OCI-LY7 (cell line): Measurements from ENCODE around the gene TAS2R43. TPM values are rescaled to one million over a fixed set of nuclear protein-coding genes. Genes with fewer than 3 reads are reported as not detected.

Experiments used
- Bru-seq: library from RNA; stranded (reverse); fragments of 400-500 nt; gene quantifications from one replicate; lab custom pipeline; 2021; lab: Mats Ljungman, UMichigan
- BruChase-seq, 2 experiments: library from RNA; stranded (reverse); fragments of 400-500 nt; gene quantifications; one replicate each; lab custom pipeline; 2021; lab: Mats Ljungman, UMichigan
- BruUV-seq: library from RNA; stranded (reverse); fragments of 400-500 nt; replicated peaks from 2 replicates; lab custom pipeline; 2021; lab: Mats Ljungman, UMichigan
- CTCF ChIA-PET: fragments of 300-600 bp; sonication (Branson Sonifier 250); formaldehyde crosslinking; loops from one replicate; lab custom pipeline; 2022; ENCODE audit warnings: antibody characterized with exemption; ENCODE audit not compliant: unreplicated experiment; lab: Charles Lee
- POLR2A ChIA-PET: fragments of 300-600 bp; sonication (Branson Sonifier 250); formaldehyde crosslinking; loops from one replicate; lab custom pipeline; 2022; ENCODE audit warnings: antibody characterized with exemption; lab: Charles Lee
- DNase-seq: peaks from one replicate; pipeline ENCODE4 v3.0.0-alpha.2; 2015; ENCODE audit warnings: low spot score
- H2AFZ ChIP-seq: fragments of 200-600 bp; sonication (generic), shearing (Covaris generic); 2 replicates; pipeline ENCODE4 v1.6.1; 2014; ENCODE audit warnings: mild to moderate bottlenecking, antibody characterized with exemption, low read length, moderate library complexity
- H3K27ac ChIP-seq: fragments of 200-600 bp; sonication (generic); 2 replicates; pipeline ENCODE4 v1.5.1; 2014; ENCODE audit warnings: mixed run types, low read depth, mild to moderate bottlenecking, moderate library complexity, low read length, inconsistent platforms; ENCODE audit not compliant: poor library complexity, severe bottlenecking
- H3K36me3 ChIP-seq: fragments of 200-600 bp; sonication (generic); 2 replicates; pipeline ENCODE4 v1.6.1; 2014; ENCODE audit warnings: mild to moderate bottlenecking, antibody characterized with exemption, low read length, moderate library complexity, mixed read lengths; ENCODE audit not compliant: insufficient read depth
- H3K4me1 ChIP-seq: fragments of 200-600 bp; sonication (generic); 2 replicates; pipeline ENCODE4 v1.5.1; 2014; ENCODE audit warnings: mild to moderate bottlenecking, low read length; ENCODE audit not compliant: insufficient read depth, poor library complexity, severe bottlenecking
- H3K4me2 ChIP-seq: fragments of 200-600 bp; sonication (generic); 2 replicates; pipeline ENCODE4 v1.6.1; 2014; ENCODE audit warnings: mild to moderate bottlenecking, low read length
- H3K4me3 ChIP-seq: fragments of 200-600 bp; sonication (generic); 2 replicates; pipeline ENCODE4 v1.5.1; 2014; ENCODE audit warnings: mild to moderate bottlenecking, low read depth, low read length; ENCODE audit not compliant: poor library complexity, severe bottlenecking
- H3K79me2 ChIP-seq: fragments of 200-600 bp; sonication (generic); 2 replicates; pipeline ENCODE4 v1.6.1; 2016; ENCODE audit warnings: low read depth, mild to moderate bottlenecking, low read length, moderate library complexity, mixed read lengths; ENCODE audit not compliant: insufficient read depth
- H3K9me2 ChIP-seq: fragments of 200-600 bp; sonication (generic); 2 replicates; pipeline ENCODE4 v1.6.1; 2016; ENCODE audit warnings: mild to moderate bottlenecking, low read length, mixed read lengths; ENCODE audit not compliant: insufficient read depth
- H3K9me3 ChIP-seq: fragments of 200-600 bp; sonication (generic); 2 replicates; pipeline ENCODE4 v1.6.1; 2014; ENCODE audit warnings: mild to moderate bottlenecking, mixed run types, low read length, mixed read lengths
- H4K20me1 ChIP-seq: fragments of 200-600 bp; sonication (generic); 2 replicates; pipeline ENCODE4 v1.6.1; 2014; ENCODE audit warnings: mild to moderate bottlenecking, antibody characterized with exemption, low read length, moderate library complexity, mixed read lengths; ENCODE audit not compliant: insufficient read depth
- EZH2phosphoT487 ChIP-seq: fragments of 200-600 bp; sonication (generic); IDR thresholded peaks from 2 replicates; pipeline ENCODE4 v1.6.1; 2018; ENCODE audit warnings: low read depth, borderline replicate concordance, mild to moderate bottlenecking, mixed run types, antibody characterized with exemption, low read length, moderate library complexity, mixed read lengths
- intact Hi-C: fragments of 100-400 bp; cut with micrococcal nuclease; formaldehyde crosslinking; loops from one replicate; pipeline ENCODE4 v1.10.0; 2022; ENCODE audit not compliant: unreplicated experiment
- long read RNA-seq: library from polyadenylated mRNA; stranded (forward); transcript quantifications from one replicate; pipeline ENCODE4 v2.0.0, GENCODE V29; 2022
- total RNA-seq, 2 experiments: library from RNA; depleted of rRNA in 1 of 2; stranded (reverse); fragments of >200 nt in 1 of 2; shearing (Covaris generic) in 1 of 2; gene quantifications; 2 replicates each; pipeline ENCODE4 v1.2.3, GENCODE V29; 2014 to 2022
- TF ChIP-seq, protein P1 (sequence below): fragments of 200-600 bp; sonication (generic); conservative IDR thresholded peaks from 2 replicates; pipeline ENCODE4 v1.5.1; 2014; ENCODE audit warnings: mild to moderate bottlenecking, antibody characterized with exemption, low read length, moderate library complexity, mixed read lengths

Gene TAS2R43
- total RNA-seq (2014; rRNA removed; shearing (Covaris generic)) (3.1 and 4.7 TPM in 2 replicates), total RNA-seq (2022) (3.0 and 3.1 TPM in 2 replicates), Bru-seq, nascent RNA (percentile 70 among the genes with signal in this experiment), BruChase-seq, experiment 1, labeled RNA remaining after a 6-hour chase (percentile 76 among the genes with signal in this experiment), BruChase-seq, experiment 2, labeled RNA remaining after a 2-hour chase (percentile 79 among the genes with signal in this experiment)
- long read RNA-seq, result 0 reads

DNA sequence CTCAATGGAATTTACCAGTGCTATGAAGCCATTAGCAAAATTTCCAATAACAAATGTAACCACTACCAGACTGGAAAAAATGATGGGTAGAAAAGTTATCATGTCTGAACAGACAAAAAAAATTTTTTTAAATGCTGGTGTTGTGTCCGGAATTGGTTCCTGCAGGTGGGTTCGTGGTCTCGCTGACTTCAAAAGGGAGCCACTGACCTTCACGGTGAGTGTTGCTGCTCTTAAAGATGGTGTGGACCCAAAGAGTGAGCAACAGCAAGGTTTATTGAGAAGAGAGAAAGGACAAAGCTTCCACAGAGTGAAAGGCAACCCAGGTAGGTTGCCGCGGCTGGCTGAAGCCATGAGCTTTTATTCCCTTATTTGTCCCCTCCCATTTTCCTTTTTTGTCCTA lies at the start of gene TAS2R43:
TAS2R43 (minus strand) TSS at position 186 of the 400 bp plus-strand sequence; CDS start at position 102, 84 bp downstream.
- CTCF ChIA-PET, result no interaction called here
- H3K27ac ChIP-seq, result no peak within 1 kb of the TSS
- TF ChIP-seq, protein P1, sequence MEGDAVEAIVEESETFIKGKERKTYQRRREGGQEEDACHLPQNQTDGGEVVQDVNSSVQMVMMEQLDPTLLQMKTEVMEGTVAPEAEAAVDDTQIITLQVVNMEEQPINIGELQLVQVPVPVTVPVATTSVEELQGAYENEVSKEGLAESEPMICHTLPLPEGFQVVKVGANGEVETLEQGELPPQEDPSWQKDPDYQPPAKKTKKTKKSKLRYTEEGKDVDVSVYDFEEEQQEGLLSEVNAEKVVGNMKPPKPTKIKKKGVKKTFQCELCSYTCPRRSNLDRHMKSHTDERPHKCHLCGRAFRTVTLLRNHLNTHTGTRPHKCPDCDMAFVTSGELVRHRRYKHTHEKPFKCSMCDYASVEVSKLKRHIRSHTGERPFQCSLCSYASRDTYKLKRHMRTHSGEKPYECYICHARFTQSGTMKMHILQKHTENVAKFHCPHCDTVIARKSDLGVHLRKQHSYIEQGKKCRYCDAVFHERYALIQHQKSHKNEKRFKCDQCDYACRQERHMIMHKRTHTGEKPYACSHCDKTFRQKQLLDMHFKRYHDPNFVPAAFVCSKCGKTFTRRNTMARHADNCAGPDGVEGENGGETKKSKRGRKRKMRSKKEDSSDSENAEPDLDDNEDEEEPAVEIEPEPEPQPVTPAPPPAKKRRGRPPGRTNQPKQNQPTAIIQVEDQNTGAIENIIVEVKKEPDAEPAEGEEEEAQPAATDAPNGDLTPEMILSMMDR, result no peak
- no peak for TF ChIP-seq EZH2phosphoT487
- POLR2A ChIA-PET, result no interaction called here
- H2AFZ ChIP-seq, result no peak within 1 kb of the TSS
- no peak within 1 kb of the TSS for H3K4me3 ChIP-seq
- no TSS peak for BruUV-seq
- no peak within 1 kb of the TSS for H3K4me2 ChIP-seq
- H3K9me3 ChIP-seq, result no peaks in the 10 kb centered on the region
- H3K36me3 ChIP-seq, result no peaks in the 10 kb centered on the region
- H3K4me1 ChIP-seq, result no peaks in the 10 kb centered on the region
- intact Hi-C loops, result no loop called here
- no peaks in the 10 kb centered on the region for H4K20me1 ChIP-seq
- no peaks in the 10 kb centered on the region for H3K9me2 ChIP-seq
- H3K79me2 ChIP-seq, result no peaks in the 10 kb centered on the region
- DNase-seq, result no peak

DNA sequence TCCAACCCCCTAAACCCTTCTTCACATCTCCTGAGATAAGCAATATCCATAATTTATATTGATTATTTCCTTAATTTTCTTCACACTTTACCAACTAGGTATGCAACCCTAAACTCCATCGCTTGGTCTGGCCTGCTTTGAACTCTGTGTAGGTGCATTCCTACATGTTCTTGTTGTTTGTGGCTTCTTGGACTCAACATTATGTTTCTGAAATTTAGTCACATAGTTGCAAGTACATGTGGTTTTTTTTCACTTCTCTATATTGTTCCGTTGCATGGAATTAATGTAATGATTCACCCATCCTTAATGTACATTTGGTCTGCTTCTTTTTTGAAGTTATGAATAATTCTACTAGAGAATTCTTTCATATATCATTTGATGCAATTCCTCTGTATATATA lies 44.0 kb upstream of the TAS2R43 start:
- H4K20me1 ChIP-seq, result no peaks in the 10 kb centered on the region
- no peak overlapping the region for H3K4me3 ChIP-seq
- BruUV-seq, result no TSS peak
- H3K27ac ChIP-seq, result no peak overlapping the region
- ChIA-PET CTCF (no interaction called here), POLR2A (no interaction called here)
- peaks cover 18% of the 10 kb centered on the region; the same call in 1 of the 2 replicates for H3K79me2 ChIP-seq
- no peak overlapping the region for H2AFZ ChIP-seq
- DNase-seq, result no peak
- H3K9me3 ChIP-seq, result no peaks in the 10 kb centered on the region
- intact Hi-C loops, result no loop called here
- H3K9me2 ChIP-seq, result no peaks in the 10 kb centered on the region
- no peak for TF ChIP-seq EZH2phosphoT487
- TF ChIP-seq, protein P1, result no peak
- H3K36me3 ChIP-seq, result 0 out of 2 replicates have a peak, but pooled peaks cover 4% of the 10 kb centered on the region
- H3K4me1 ChIP-seq, result no peaks in the 10 kb centered on the region
- H3K4me2 ChIP-seq, result no peak overlapping the region

GRCh38 chr12:11134305-11134704 lies 42.2 kb upstream of the TAS2R43 start, which contains the start of gene TAS2R30:
TAS2R30 (minus strand) TSS chr12:11134644; CDS start chr12:11134244, 400 bp downstream.
- CTCF ChIA-PET, result no interaction called here
- no TSS peak for BruUV-seq
- no peaks in the 10 kb centered on the region for H3K36me3 ChIP-seq
- POLR2A ChIA-PET, result interaction anchor here (0.7 kb wide), 1 partner anchor 10 kb away, joined by 3 read pairs; no protein-coding TSS in a partner anchor
- intact Hi-C loops, result no loop called here
- H3K4me2 ChIP-seq, result no peak within 1 kb of the TSS
- no peaks in the 10 kb centered on the region for H3K9me2 ChIP-seq
- DNase-seq, result no peak
- no peak within 1 kb of the TSS for H3K4me3 ChIP-seq
- H3K27ac ChIP-seq, result no peak within 1 kb of the TSS
- no peak within 1 kb of the TSS for H2AFZ ChIP-seq
- H4K20me1 ChIP-seq, result no peaks in the 10 kb centered on the region
- no peaks in the 10 kb centered on the region for H3K4me1 ChIP-seq
- peaks cover 10% of the 10 kb centered on the region; the same call in 1 of the 2 replicates for H3K79me2 ChIP-seq
- H3K9me3 ChIP-seq, result no peaks in the 10 kb centered on the region
- TF ChIP-seq, protein P1, result no peak
